ENCODE data around the gene JAK3. TPM values are rescaled to one million over a fixed set of nuclear protein-coding genes. Genes with fewer than 3 reads are reported as not detected.

Gene JAK3
- total RNA-seq, 4 donors from 2014 or later, result 2.3 to 22.1 (median 8.5) TPM

- intact Hi-C loops (cut with DNase I; ENCODE audit: low total_unique reads) (no loop called here), in situ Hi-C loops (cut with MboI; ENCODE audit: low pct_ligation_motif_present in 1 of 4, low pct_unique_long_range_greater_than_20kb in 1 of 4, low sequenced_read_pairs in 3 of 4) (no loop called here)
Observed at GRCh38 chr19:17826508-17827056, 21.2 kb downstream of the JAK3 start.

GRCh38 chr19:17824339-17824738 lies 23.4 kb downstream of the JAK3 start:
- Histone ChIP-seq H3K36me3 (no peaks in the 10 kb centered on the region), H3K4me3 (no peak overlapping the region), H3K9me3 (no peaks in the 10 kb centered on the region), H3K4me1 (no peaks in the 10 kb centered on the region), H3K27me3 (no peaks in the 10 kb centered on the region), H3K27ac (no peak overlapping the region)
- in situ Hi-C loops (cut with MboI; ENCODE audit: low pct_ligation_motif_present in 1 of 4, low pct_unique_long_range_greater_than_20kb in 1 of 4, low sequenced_read_pairs in 3 of 4) (no loop called here), intact Hi-C loops (cut with DNase I; ENCODE audit: low total_unique reads) (no loop called here)
- DNase-seq, result no peak
- 33 to 75% methylated on average over 1 to 7 of the region's 8 CpGs for WGBS, 2 donors (ENCODE audit: low coverage in 1 of 2)
- TF ChIP-seq POLR2A (IDR thresholded peaks at IDR 0.05) (no peak), POLR2AphosphoS5 (IDR thresholded peaks at IDR 0.05) (no peak), CTCF (IDR thresholded peaks at IDR 0.05) (no peak), EP300 (IDR thresholded peaks at IDR 0.05; ENCODE audit: low read depth) (no peak)

More at GRCh38 chr19:17826508-17827056, 21.2 kb downstream of the JAK3 start:
- H3K4me1 ChIP-seq, result peaks cover 0 to 16% (median 5%) of the 10 kb centered on the region in 4 donors
- 88 to 100% methylated on average over 1 to 13 of the region's 13 CpGs for WGBS, 2 donors (ENCODE audit: low coverage in 1 of 2)
- no peak overlapping the region for H3K4me3 ChIP-seq
- no peak overlapping the region for H3K27ac ChIP-seq
- DNase-seq, result no peak
- peaks cover 15% of the 10 kb centered on the region for H3K27me3 ChIP-seq
- TF ChIP-seq EP300 (IDR thresholded peaks at IDR 0.05; ENCODE audit: low read depth) (no peak), CTCF (IDR thresholded peaks at IDR 0.05) (no peak), POLR2AphosphoS5 (IDR thresholded peaks at IDR 0.05) (no peak), POLR2A (IDR thresholded peaks at IDR 0.05) (no peak)
- no peaks in the 10 kb centered on the region for H3K36me3 ChIP-seq
- H3K9me3 ChIP-seq, result no peaks in the 10 kb centered on the region

DNA sequence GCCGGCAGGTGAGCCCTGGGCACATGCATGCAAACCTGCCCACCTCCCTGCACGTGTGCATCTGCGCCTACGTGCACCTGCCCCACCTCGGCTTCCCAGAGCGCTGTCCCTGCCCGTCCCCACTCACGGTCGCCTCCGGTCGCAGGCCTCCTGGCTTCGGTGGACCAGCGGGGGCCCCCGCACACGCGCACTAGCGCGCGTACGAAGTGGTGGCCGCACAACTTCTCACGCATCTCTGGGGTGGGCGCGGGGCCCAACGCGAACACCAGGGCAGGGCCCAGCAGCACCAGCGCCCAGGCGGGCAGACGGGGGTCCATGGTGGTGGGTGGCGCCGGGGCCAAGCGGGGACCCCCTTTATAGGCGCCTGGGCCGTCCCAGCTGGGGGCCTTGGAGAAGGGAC lies 26.6 kb downstream of the JAK3 start, which contains the start of gene INSL3:
TSS of gene INSL3 (minus strand) at position 330 of the 400 bp plus-strand sequence. CDS start at position 317, 13 bp downstream.
- in situ Hi-C loops (cut with MboI; ENCODE audit: low pct_ligation_motif_present in 1 of 4, low pct_unique_long_range_greater_than_20kb in 1 of 4, low sequenced_read_pairs in 3 of 4) (no loop called here), intact Hi-C loops (cut with DNase I; ENCODE audit: low total_unique reads) (no loop called here)
- no peaks in the 10 kb centered on the region for H3K9me3 ChIP-seq
- H3K4me3 ChIP-seq, result no peak within 1 kb of the TSS
- 79% methylated on average over 34 of the region's 34 CpGs; no CpG with 5 or more reads in 1 of the 2 donors for WGBS, 2 donors (ENCODE audit: low coverage in 1 of 2)
- TF ChIP-seq EP300 (IDR thresholded peaks at IDR 0.05; ENCODE audit: low read depth) (no peak), POLR2A (IDR thresholded peaks at IDR 0.05) (no peak), POLR2AphosphoS5 (IDR thresholded peaks at IDR 0.05) (no peak)
- H3K27ac ChIP-seq, result no peak within 1 kb of the TSS
- DNase-seq, result no peak
- no peaks in the 10 kb centered on the region for H3K4me1 ChIP-seq
- no peaks in the 10 kb centered on the region for H3K27me3 ChIP-seq
- H3K36me3 ChIP-seq, result no peaks in the 10 kb centered on the region

DNA sequence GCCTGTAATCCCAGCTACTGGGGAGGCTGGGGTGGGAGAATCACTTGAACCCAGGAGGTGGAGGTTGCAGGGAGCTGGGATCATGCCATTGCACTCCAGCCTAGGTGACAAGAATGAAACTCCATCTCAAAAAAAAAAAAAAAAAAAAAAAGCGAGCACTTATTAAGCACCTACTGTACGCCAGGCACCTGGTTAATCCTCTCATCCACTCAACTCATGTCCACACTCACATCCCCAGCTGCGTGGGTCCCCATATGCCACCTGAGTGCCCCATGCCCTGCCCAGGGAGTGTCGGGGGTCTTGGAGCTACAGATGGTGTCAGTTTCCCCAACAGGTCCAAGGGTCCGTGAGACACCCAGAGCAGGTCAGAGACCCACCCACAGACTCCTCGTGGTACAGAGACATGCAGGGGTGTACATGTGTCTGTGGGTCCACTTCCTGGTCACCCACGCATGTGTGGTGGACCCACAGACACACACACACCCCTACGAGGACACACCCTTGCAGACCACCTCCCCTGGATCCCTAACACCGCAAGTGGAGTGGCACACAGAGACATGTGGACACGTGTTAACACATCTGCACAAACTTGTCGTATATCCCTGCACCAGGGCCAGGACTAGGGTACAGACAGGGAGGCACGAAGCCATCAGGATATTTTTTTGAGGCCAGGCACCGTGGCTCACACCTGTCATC lies 30.0 kb downstream of the JAK3 start:
- DNase-seq, result no peak
- intact Hi-C loops (cut with DNase I; ENCODE audit: low total_unique reads), result no loop called here
- no peak for TF ChIP-seq POLR2AphosphoS5 (IDR thresholded peaks at IDR 0.05)
- peak; percentile 28 for TF ChIP-seq POLR2A (IDR thresholded peaks at IDR 0.05)
- no peak for TF ChIP-seq EP300 (IDR thresholded peaks at IDR 0.05; ENCODE audit: low read depth)
- TF ChIP-seq CTCF (IDR thresholded peaks at IDR 0.05), result no peak
- Histone ChIP-seq H3K4me3 (no peak overlapping the region), H3K27me3 (no peaks in the 10 kb centered on the region), H3K4me1 (no peaks in the 10 kb centered on the region), H3K9me3 (no peaks in the 10 kb centered on the region), H3K36me3 (no peaks in the 10 kb centered on the region), H3K27ac (no peak overlapping the region)
- WGBS, 2 donors (ENCODE audit: low coverage in 1 of 2), result 65 to 89% methylated on average over 3 to 11 of the region's 13 CpGs
- in situ Hi-C loops (cut with MboI; ENCODE audit: low pct_ligation_motif_present in 1 of 4, low pct_unique_long_range_greater_than_20kb in 1 of 4, low sequenced_read_pairs in 3 of 4), result no loop called here
